ENCODE data around the gene OXA1L.

OXA1L gene

DNA sequence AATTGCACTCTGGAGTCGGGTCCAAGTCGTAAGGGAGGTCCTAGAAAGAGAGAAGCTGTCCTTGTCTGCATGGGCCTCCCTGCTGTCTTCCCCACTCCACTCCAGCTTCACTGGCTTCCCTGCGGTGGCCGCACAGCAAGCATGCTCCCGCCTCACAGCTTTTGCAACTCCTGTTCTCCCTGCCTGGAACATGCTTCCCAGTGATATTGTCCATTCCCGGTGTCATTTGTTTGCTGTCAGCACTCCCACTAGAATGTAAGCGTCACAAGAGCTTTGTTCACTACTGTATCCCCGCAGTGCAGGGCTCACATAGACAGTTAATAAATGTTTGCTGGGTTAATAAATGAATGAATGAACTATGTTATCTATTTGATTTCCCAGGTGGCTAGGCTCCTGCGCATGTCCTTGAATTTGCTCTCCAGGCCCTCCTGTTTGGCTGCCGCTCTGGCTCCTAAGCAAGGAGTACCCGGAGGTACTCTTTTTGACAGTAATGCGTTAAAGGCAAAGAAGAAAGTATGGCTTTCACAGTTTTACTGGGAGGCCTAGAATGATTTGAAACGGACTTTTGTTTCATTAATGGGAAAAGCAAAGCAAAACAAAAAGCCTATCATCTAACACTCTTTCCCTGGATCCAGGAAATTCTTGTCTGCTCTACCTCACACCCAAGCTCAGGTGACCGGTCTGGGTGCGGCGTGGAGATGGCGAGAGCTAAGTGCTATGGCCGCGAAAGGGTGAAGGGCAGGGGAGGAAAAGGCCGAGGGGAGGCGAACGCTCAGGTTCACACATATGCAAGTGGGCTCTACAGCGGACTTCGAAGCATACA is 54.9 kb downstream of the OXA1L start:
- H3K9me3 ChIP-seq (ENCODE audit: low read length), result no peaks in the 10 kb centered on the region
- no peaks in the 10 kb centered on the region for H3K79me2 ChIP-seq (ENCODE audit: insufficient read depth, low read length)
- TF ChIP-seq, protein P1, sequence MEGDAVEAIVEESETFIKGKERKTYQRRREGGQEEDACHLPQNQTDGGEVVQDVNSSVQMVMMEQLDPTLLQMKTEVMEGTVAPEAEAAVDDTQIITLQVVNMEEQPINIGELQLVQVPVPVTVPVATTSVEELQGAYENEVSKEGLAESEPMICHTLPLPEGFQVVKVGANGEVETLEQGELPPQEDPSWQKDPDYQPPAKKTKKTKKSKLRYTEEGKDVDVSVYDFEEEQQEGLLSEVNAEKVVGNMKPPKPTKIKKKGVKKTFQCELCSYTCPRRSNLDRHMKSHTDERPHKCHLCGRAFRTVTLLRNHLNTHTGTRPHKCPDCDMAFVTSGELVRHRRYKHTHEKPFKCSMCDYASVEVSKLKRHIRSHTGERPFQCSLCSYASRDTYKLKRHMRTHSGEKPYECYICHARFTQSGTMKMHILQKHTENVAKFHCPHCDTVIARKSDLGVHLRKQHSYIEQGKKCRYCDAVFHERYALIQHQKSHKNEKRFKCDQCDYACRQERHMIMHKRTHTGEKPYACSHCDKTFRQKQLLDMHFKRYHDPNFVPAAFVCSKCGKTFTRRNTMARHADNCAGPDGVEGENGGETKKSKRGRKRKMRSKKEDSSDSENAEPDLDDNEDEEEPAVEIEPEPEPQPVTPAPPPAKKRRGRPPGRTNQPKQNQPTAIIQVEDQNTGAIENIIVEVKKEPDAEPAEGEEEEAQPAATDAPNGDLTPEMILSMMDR (IDR thresholded peaks at IDR 0.05; ENCODE audit: low read length), result no peak
- TF ChIP-seq EZH2 (IDR thresholded peaks at IDR 0.05; ENCODE audit: borderline replicate concordance, low read length), result no peak
- no peaks in the 10 kb centered on the region for H4K20me1 ChIP-seq (ENCODE audit: insufficient read depth, low read length)
- H3K4me1 ChIP-seq (ENCODE audit: insufficient read depth, low read length, severe bottlenecking), result peaks cover 43% of the 10 kb centered on the region
- no peak overlapping the region for H2AFZ ChIP-seq (ENCODE audit: low read length)
- H3K4me2 ChIP-seq (ENCODE audit: low read length), result no peak overlapping the region
- H3F3A ChIP-seq (ENCODE audit: insufficient read depth, low read length), result no peaks in the 10 kb centered on the region
- H3K36me3 ChIP-seq (ENCODE audit: insufficient read depth, low read length), result no peaks in the 10 kb centered on the region
- no peak overlapping the region for H3K27ac ChIP-seq (ENCODE audit: low read depth, low read length, poor library complexity, severe bottlenecking)
- no peaks in the 10 kb centered on the region for H3K9me2 ChIP-seq (ENCODE audit: low read depth, low read length)
- H3K4me3 ChIP-seq (ENCODE audit: low read depth, low read length, poor library complexity, severe bottlenecking), result no peak overlapping the region
- H3K27me3 ChIP-seq (ENCODE audit: insufficient read depth, low read length), result no peaks in the 10 kb centered on the region
- no peak overlapping the region for H3K9ac ChIP-seq (ENCODE audit: low read length)

DNA sequence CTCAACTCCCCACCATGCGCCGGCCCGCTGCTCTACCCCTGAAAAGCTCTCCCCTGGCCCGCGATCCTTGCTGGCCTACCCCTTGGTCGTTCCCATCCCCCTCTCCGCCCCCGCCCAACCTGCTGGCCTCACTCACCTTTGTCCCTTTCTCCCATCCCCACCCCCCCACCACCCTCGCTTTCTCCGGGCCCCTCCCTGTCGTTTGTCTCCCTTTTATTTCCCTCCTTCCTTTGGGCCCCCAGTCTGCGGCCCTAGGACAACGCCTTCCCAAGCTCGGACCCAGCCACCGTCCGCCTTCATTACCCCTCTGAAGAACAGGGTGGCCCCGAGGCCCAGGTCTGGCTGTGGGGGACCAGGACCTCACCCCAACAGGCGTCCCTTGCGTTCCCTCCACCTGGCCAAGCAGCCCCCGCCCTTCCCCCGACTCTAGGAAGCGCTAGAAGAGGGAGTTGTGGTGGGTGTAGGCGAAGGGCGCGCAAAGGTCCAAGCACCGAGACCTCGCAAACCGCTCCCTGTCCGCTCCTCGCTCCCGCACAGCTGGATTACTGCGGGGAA is 55.6 kb downstream of the OXA1L start:
- Histone ChIP-seq H3K9ac (ENCODE audit: low read length) (no peak overlapping the region; the same call in 1 of the 2 replicates), H3K4me1 (ENCODE audit: insufficient read depth, low read length, severe bottlenecking) (peaks cover 43% of the 10 kb centered on the region), H3K9me2 (ENCODE audit: low read depth, low read length) (no peaks in the 10 kb centered on the region), H3K36me3 (ENCODE audit: insufficient read depth, low read length) (no peaks in the 10 kb centered on the region), H3K79me2 (ENCODE audit: insufficient read depth, low read length) (no peaks in the 10 kb centered on the region), H2AFZ (ENCODE audit: low read length) (no peak overlapping the region), H4K20me1 (ENCODE audit: insufficient read depth, low read length) (no peaks in the 10 kb centered on the region), H3K27me3 (ENCODE audit: insufficient read depth, low read length) (no peaks in the 10 kb centered on the region), H3K4me2 (ENCODE audit: low read length) (peak overlapping the region; percentile 63; the same call in 1 of the 2 replicates), H3K4me3 (ENCODE audit: low read depth, low read length, poor library complexity, severe bottlenecking) (peak overlapping the region; percentile 47), H3K27ac (ENCODE audit: low read depth, low read length, poor library complexity, severe bottlenecking) (no peak overlapping the region), H3F3A (ENCODE audit: insufficient read depth, low read length) (no peaks in the 10 kb centered on the region), H3K9me3 (ENCODE audit: low read length) (no peaks in the 10 kb centered on the region)
- TF ChIP-seq, protein P1 (IDR thresholded peaks at IDR 0.05; ENCODE audit: low read length), result no peak
- no peak for TF ChIP-seq EZH2 (IDR thresholded peaks at IDR 0.05; ENCODE audit: borderline replicate concordance, low read length)

All from OCI-LY1 (cell line).